HEK293T (cell line): ENCODE results near the gene LCE1E.

Experiments used
- ARNT ChIP-seq: fragments of 450-650 bp; IDR thresholded peaks from 2 replicates; pipeline ENCODE4 v1.6.1; 2017; ENCODE audit warnings: mild to moderate bottlenecking
- BHLHE40 ChIP-seq: fragments of 450-650 bp; IDR thresholded peaks from 2 replicates; pipeline ENCODE4 v1.6.1; 2016; ENCODE audit warnings: mild to moderate bottlenecking, moderate library complexity, borderline replicate concordance
- FOXA1 ChIP-seq: fragments of 450-650 bp; IDR thresholded peaks from 2 replicates; pipeline ENCODE4 v1.6.1; 2016; ENCODE audit warnings: mild to moderate bottlenecking
- LEF1 ChIP-seq: fragments of 450-650 bp; IDR thresholded peaks from 2 replicates; pipeline ENCODE4 v1.6.1; 2017; ENCODE audit warnings: mild to moderate bottlenecking, borderline replicate concordance
- NFRKB ChIP-seq: fragments of 450-650 bp; IDR thresholded peaks from 2 replicates; pipeline ENCODE4 v1.6.1; 2016; ENCODE audit warnings: mild to moderate bottlenecking, moderate library complexity

GRCh38 chr1:152783095-152783494 is 3.0 kb upstream of the LCE1E start:
- TF ChIP-seq FOXA1 (no peak), NFRKB (no peak), ARNT (no peak), BHLHE40 (no peak), LEF1 (no peak)
